ENCODE results near the gene CASP12. TPM values are rescaled to one million over a fixed set of nuclear protein-coding genes. Genes with fewer than 3 reads are reported as not detected.

Gene CASP12
- total and polyA plus RNA-seq, 9 of the 15 experiments (the other 6 are each of a cell fraction or from before 2014, with no cell fraction given) = not detected

DNA sequence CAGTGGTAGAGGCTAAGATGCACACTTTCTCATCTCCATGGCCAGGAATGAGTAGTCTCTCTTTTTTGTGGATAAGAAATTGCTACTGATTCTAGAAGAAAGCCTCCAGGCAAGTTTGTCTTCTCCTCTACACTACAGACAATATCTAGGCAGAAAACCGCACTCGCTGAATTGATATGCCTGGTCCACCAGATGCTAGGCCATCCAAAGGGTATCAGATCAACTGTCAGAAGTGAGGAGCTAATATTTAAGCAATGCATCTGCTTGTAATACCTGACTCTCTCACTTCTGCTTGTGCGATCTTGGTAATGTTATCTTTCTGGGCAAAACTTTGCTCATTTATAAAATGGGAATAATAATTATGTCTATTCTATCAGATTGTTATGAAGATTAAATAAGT is 45.0 kb downstream of the CASP12 start (continued):
- TF ChIP-seq, protein P1, sequence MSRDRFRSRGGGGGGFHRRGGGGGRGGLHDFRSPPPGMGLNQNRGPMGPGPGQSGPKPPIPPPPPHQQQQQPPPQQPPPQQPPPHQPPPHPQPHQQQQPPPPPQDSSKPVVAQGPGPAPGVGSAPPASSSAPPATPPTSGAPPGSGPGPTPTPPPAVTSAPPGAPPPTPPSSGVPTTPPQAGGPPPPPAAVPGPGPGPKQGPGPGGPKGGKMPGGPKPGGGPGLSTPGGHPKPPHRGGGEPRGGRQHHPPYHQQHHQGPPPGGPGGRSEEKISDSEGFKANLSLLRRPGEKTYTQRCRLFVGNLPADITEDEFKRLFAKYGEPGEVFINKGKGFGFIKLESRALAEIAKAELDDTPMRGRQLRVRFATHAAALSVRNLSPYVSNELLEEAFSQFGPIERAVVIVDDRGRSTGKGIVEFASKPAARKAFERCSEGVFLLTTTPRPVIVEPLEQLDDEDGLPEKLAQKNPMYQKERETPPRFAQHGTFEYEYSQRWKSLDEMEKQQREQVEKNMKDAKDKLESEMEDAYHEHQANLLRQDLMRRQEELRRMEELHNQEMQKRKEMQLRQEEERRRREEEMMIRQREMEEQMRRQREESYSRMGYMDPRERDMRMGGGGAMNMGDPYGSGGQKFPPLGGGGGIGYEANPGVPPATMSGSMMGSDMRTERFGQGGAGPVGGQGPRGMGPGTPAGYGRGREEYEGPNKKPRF (IDR thresholded peaks at IDR 0.05; ENCODE audit: low read depth, low read length) = no peak
- no peak for TF ChIP-seq ARHGAP35 (IDR thresholded peaks at IDR 0.05; ENCODE audit: partially characterized antibody)
- TF ChIP-seq POLR2H (tag; IDR thresholded peaks at IDR 0.05; ENCODE audit: low read depth) = no peak
- TF ChIP-seq HSF4 (CRISPR knock-in tag; IDR thresholded peaks at IDR 0.05; ENCODE audit: borderline replicate concordance) = no peak
- no peak for TF ChIP-seq POU5F1 (IDR thresholded peaks at IDR 0.05; ENCODE audit: borderline replicate concordance, low read depth, low read length, partially characterized antibody)
- TF ChIP-seq ZFX (CRISPR knock-in tag; IDR thresholded peaks at IDR 0.05) = no peak

DNA sequence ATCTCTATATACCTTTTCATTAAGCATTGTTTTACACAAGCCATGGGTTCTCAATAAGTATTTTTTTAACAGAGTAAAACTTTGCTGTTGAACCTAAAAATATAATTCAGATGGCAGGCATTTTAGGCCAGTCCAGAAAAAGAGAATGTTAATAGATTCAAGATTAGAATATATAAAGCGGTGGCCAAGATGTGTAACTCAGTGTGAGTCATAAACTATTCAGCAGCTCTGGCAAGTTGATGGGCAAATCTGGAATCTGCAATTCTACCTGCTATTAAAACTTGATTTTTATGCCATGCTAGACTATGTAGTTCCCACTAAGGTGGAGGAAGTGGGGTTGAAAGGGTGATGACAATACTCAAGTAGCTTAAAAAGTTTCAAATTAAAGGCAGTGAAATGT is 45.4 kb downstream of the CASP12 start:
- Histone ChIP-seq H4K20me1 (replicated peaks; ENCODE audit: control insufficient read depth, insufficient read depth, low read length) (no peaks in the 10 kb centered on the region), H3K27ac (ENCODE audit: extremely low read depth, low read depth, low read length) (no peak overlapping the region), H3K9me1 (ENCODE audit: control insufficient read depth, insufficient read depth, low read length) (no peaks in the 10 kb centered on the region), H3K9ac (ENCODE audit: insufficient read depth in 1 of 2, low read depth in 2 of 2, low read length in 2 of 2) (no peak overlapping the region), H3K36me3 (ENCODE audit: control insufficient read depth, insufficient read depth, low read length) (no peaks in the 10 kb centered on the region), H3K4me3 (no peak overlapping the region), H3K27me3 (ENCODE audit: control insufficient read depth in 2 of 2, insufficient read depth in 2 of 2, low read length in 2 of 2) (no peaks in the 10 kb centered on the region), H3K79me2 (ENCODE audit: control insufficient read depth, insufficient read depth, low read length) (no peaks in the 10 kb centered on the region), H3K4me2 (ENCODE audit: insufficient read depth, low read length) (no peak overlapping the region), H3K4me1 (replicated peaks in 1 of 2; ENCODE audit: control insufficient read depth in 2 of 2, insufficient read depth in 2 of 2, low read length in 2 of 2) (no peaks in the 10 kb centered on the region), H3K9me3 (replicated peaks; ENCODE audit: control insufficient read depth, insufficient read depth, low read depth, low read length) (no peaks in the 10 kb centered on the region), H2AFZ (ENCODE audit: low read depth, low read length) (no peak overlapping the region)
- ChIA-PET CTCF (ENCODE audit: low intra/inter-chr PET ratio) (no interaction called here), POLR2A (no interaction called here)
- intact Hi-C loops (cut with micrococcal nuclease) = no loop called here
- TF ChIP-seq KAT2B (IDR thresholded peaks at IDR 0.05; ENCODE audit: low read depth, low read length) (no peak), POLR2AphosphoS5 (IDR thresholded peaks at IDR 0.05; ENCODE audit: control insufficient read depth, insufficient read depth, low read depth, low read length) (no peak), ZNF165 (CRISPR knock-in tag; IDR thresholded peaks at IDR 0.05; ENCODE audit: borderline replicate concordance) (no peak), ZNF431 (CRISPR knock-in tag; IDR thresholded peaks at IDR 0.05) (no peak), SNIP1 (IDR thresholded peaks at IDR 0.05; ENCODE audit: low read depth) (no peak), GATAD2A (IDR thresholded peaks at IDR 0.05) (no peak), CAMTA2 (CRISPR knock-in tag; conservative IDR thresholded peaks at IDR 0.05) (no peak)
- TF ChIP-seq, protein P2, sequence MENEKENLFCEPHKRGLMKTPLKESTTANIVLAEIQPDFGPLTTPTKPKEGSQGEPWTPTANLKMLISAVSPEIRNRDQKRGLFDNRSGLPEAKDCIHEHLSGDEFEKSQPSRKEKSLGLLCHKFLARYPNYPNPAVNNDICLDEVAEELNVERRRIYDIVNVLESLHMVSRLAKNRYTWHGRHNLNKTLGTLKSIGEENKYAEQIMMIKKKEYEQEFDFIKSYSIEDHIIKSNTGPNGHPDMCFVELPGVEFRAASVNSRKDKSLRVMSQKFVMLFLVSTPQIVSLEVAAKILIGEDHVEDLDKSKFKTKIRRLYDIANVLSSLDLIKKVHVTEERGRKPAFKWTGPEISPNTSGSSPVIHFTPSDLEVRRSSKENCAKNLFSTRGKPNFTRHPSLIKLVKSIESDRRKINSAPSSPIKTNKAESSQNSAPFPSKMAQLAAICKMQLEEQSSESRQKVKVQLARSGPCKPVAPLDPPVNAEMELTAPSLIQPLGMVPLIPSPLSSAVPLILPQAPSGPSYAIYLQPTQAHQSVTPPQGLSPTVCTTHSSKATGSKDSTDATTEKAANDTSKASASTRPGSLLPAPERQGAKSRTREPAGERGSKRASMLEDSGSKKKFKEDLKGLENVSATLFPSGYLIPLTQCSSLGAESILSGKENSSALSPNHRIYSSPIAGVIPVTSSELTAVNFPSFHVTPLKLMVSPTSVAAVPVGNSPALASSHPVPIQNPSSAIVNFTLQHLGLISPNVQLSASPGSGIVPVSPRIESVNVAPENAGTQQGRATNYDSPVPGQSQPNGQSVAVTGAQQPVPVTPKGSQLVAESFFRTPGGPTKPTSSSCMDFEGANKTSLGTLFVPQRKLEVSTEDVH (IDR thresholded peaks at IDR 0.05; ENCODE audit: low read depth, partially characterized antibody) = no peak
- FAIRE-seq (no peak), DNase-seq (ENCODE audit: extremely low read depth in 1 of 4, low spot score in 3 of 4) (no peak), ATAC-seq (no peak)
- no TSS peak for BruUV-seq (replicated peaks)
- in situ Hi-C loops (cut with MboI) = no loop called here
- 9% methylated on average over 1 of the region's 1 CpG for WGBS (ENCODE audit: insufficient coverage, low coverage, missing lambda C conversion rate)
